Measurements from ENCODE around the gene SCNN1B.

GRCh38 chr16:23267647-23268046, 34.5 kb upstream of the SCNN1B start:
- TF ChIP-seq CTCF (IDR thresholded peaks at IDR 0.05) (no peak), POLR2AphosphoS5 (IDR thresholded peaks at IDR 0.05) (no peak)
